Stromal cell of bone marrow (primary cell): ENCODE measurements around the gene PNMA8B.
"Not testable (repeated sequence)": the region's sequence is repeated elsewhere in the genome, so short reads cannot be mapped to it uniquely, and the experiment has no call there.

Experiments
- DNase-seq: peaks from one replicate; pipeline ENCODE4 v3.0.0-alpha.2; 2012; ENCODE audit warnings: low read depth

The PNMA8B gene

DNA sequence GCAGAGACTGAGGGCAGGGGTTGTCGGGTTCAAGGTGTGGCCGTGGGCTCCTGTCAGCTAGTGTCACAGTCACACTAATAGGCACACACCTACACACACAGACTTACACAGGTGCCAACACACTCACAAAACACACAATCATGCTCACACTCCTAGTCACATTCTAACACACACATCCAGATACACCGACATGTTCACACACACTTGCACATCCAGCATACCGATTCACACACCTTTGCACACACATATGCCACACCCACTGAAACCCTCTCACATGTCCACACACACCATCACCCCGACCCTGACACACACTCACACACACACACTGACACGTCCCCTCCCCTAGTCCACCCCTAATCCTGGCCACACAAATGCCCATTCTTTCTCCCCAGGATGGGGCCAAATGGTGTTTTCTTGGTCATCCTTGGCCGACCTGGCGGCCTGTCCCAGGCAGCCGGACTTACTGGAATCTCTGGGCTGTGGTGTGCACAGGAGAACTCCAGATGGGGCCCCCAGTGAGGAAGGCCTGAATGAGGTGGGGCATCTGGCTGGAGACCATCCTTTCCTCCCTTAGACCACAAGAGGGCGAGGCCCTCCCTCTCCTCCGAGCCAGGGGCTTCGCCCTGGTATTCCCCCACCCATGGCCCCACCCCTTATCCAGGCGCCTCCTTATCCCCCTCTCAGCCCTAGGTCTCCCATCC is 19.1 kb upstream of the PNMA8B start:
- no peak for DNase-seq

GRCh38 chr19:46513461-46514236 is 18.0 kb upstream of the PNMA8B start:
- DNase-seq: peak; percentile 63

DNA sequence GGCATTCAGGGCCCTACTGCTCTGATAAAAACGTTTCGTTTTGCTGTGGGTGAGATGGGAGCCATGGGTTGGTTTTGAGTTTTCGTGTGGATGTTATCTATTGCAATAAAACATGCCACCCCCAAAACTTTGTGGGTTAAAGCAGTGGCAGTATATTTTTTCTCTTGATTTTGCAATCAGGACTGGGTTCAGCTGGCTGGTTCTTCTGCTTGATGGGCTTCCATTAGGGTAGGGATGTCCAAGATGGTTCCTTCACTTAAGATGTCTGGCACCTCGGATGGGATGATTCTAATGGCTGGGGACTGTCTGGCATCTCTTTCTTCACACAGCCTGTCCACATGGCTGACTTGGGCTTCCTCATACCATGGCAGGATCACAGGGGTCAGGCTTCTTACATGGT is 15.6 kb upstream of the PNMA8B start:
- no peak for DNase-seq

DNA sequence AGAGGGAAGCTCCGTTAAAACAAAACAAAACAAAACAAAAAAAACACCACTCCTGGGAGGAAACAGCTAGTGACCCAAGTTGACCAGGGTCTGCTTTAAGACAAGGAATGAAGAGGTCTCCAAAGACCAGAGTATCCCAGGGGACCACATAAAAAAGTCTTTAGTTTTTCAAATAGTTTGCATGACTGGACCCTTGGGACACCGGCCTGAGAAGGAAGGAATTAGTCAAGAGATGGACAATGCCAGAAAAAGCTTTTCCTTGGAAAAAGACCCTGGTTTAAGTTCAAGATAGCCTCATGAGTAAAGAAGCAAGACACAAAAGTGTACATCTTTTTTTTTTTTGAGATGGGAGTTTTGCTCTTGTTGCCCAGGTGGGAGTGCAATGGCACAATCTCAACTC is 12.5 kb upstream of the PNMA8B start:
- DNase-seq: peak; percentile 53

DNA sequence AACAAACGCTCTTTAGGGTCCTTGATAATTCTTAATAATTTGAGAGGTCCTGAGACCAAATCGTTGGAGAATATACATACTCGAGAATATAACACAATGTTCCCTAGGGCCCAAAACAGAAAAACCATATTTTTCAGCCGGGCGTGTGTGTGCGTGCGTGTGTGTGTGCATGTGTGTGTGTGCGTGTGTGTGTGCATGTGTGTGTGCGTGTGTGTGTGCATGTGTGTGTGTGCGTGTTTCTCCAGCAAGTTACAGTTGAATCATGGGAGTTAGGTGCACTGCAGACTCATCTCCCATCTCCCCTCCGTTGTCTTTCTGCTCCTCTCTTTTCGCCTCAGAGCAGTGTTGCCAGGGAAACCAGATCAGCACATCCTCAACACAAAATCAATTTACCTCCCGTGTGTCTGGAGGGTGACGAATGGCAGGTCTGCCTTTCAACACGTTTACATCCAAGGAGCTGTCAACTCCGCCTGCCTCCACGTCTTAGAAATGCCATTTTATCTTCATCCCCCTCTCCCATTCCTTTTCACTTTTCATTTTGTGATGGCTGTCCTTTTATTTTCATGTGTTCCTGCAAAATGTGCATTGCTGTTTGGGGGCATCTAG is 8.3 kb upstream of the PNMA8B start:
- DNase-seq: no peak

GRCh38 chr19:46502891-46503290 is 7.2 kb upstream of the PNMA8B start:
- DNase-seq: no peak

DNA sequence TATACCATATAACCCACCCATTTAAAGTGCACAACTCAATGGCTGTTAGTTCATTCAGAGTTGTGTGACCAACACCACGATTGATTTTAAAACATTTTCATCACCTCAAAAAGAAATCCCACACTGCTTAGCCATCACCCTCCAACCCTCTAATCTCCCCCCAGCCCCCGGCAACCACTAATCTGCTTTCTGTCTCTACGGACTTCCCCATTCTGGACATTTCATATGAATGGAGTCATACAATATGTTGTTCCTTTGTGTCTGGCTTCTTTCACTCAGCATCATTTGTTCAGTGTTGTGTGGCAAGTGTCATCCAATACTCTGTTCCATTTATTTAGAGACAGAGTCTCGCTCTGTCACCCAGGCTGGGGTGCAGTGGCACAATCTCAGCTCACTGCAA is 4.0 kb upstream of the PNMA8B start:
- DNase-seq: no peak

GRCh38 chr19:46497773-46498172 is 2.1 kb upstream of the PNMA8B start:
- DNase-seq: no peak

GRCh38 chr19:46496886-46497285 is 1.2 kb upstream of the PNMA8B start:
- DNase-seq: not testable (repeated sequence)

DNA sequence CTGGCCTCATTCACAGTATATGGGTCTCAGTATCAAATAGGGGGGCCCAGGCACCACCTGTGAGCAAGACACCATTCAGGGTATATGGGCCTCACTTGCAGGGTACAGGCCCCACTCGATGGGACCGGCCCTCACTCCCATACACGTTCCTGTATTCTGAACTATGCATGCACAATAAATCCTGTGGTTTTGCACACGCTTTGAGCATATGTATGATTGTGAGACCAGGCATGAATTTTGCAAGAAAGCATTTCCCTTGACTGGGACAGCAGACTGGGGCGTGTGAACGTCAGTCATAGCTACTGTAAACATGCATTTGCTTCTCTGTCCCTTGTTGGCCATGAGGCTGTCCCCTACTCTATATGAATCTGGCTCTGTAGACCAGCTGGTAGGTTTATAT is 637 bp upstream of the PNMA8B start:
- DNase-seq: no peak

DNA sequence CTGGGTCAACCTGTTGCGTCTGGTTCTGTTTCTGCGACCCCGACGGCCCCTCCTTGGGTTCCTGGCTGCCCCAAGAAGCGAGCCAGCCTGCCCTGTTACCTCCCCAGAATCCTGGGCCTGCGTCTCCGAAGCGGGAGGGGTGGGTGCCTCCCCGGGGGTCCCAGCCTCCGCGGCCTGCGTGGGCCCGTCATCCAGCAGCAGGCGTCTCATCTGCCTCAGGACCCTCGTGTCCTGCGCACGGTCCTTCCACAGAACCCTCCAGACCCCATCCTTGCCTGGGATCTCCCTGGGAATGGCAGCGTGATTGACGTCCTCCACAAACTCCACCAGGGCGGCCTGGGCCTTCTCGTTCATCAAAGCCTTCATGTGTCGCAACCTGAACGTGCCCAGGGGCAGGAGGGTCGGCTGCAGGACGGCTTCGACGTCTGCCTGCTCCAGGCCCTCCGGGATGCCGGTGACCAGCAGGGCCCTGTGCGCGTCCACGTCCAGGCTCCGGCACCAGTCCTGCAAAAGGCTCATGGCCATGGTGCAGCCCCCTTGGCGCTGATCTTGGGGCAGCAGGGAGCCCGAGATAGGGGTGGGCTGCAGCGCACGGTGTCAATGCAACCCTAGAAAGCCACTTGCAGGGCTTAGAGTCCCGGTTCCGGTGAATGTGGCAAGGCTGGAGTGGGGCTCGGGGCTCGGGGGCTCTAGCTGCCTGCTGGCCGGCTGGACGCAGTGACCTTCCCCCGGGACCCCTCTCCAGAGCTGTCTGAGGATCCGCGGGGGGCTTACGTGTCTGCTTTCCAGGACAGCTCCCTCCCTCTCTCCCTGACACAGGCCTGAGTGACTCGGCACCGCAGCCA is 504 bp downstream of the PNMA8B start:
- no peak for DNase-seq

- DNase-seq: no peak
Observed at GRCh38 chr19:46494146-46494940, 1.3 kb downstream of the PNMA8B start.

- DNase-seq: no peak
Observed at GRCh38 chr19:46493236-46494145, 2.2 kb downstream of the PNMA8B start.

GRCh38 chr19:46492841-46493235 is 2.8 kb downstream of the PNMA8B start:
- no peak for DNase-seq

- no peak for DNase-seq
Observed at GRCh38 chr19:46491975-46492682, 3.5 kb downstream of the PNMA8B start.

GRCh38 chr19:46490774-46491173 is 4.9 kb downstream of the PNMA8B start:
- no peak for DNase-seq

DNA sequence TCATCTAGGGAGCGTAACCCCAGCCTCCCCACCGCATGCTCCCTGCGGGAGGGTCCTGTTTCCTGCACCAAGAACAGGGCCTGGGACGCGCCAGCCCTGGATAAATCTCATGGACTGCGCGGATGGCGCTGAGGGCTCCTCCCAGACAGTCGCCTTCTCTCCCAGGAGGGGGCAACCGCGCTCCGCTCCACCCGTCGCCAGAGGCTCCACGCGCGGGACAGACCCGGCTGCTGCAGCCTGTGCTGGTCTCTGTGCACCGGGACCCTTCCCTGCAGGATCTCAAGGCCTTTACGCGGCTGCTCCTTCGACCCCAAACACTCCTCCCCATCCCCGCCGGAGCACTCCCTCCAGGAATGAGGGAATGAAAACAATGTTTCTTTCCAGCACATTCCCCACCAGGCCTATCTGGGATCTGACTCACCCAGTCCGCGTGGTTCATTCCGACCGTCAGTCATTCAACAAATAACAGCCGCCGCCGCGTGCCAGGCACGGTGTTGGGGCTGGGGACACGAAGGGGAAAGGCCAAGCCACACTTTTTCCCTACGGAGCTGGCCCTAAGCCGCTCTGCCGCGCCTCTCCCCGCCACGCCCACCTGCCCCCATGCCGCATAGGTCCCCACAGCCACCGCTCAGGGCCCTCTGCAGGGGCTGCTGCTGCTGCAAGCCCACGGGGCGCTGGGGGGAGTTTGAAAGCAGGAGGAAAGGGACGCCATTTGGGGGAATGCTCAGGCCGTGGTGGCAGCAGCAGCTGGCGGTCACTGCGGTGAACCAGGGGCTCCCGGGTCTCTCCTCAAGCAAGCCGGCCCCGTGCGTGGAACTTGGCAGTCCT is 6.0 kb downstream of the PNMA8B start:
- peak; percentile 52 for DNase-seq

DNA sequence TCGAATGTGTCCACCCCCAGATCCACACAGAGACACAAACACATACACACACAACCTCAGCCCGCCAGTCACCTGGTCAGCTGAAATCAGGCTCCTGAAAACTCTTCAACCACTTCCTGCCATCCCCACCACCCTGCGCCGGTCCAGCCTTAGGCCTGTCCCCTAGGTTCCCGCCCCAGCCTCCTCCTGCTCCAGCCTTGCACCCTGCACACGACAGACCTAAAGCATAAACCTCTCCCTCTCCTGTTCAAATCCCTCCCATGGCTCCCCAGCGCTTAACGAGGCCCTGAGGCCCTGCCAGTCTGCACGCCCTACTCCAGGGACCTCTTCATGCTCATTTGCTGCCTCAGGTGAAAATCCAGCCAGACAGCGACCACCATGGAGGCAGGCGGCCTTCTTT is 7.1 kb downstream of the PNMA8B start:
- no peak for DNase-seq
